ENCODE results near the gene FAM227B. TPM values are rescaled to one million over a fixed set of nuclear protein-coding genes. Genes with fewer than 3 reads are reported as not detected.
"Not testable (repeated sequence)": the region's sequence is repeated elsewhere in the genome, so short reads cannot be mapped to it uniquely, and the experiment has no call there.

Gene FAM227B
- total RNA-seq = 10 to 100 TPM in 5 of 7 donors, 1 to 10 TPM in 2; 7.0 to 21.8 (median 13.3) TPM
- polyA plus RNA-seq = 1 to 10 TPM; 8.2 to 8.7 TPM
- long read RNA-seq, donor 1, partial matches to known transcripts = 7 of 24 reads
- long read RNA-seq, donor 1, other reads (novel, unspliced or antisense) = 16 of 24 reads
- long read RNA-seq, donor 2, partial matches to known transcripts = 16 of 36 reads
- long read RNA-seq, donor 2, other reads (novel, unspliced or antisense) = 19 of 36 reads
- long read RNA-seq, donor 3, partial matches to known transcripts = 2 of 17 reads
- long read RNA-seq, donor 3, other reads (novel, unspliced or antisense) = 15 of 17 reads

- intact Hi-C loops (cut with DNase I) = loop anchor here in 2 of 4 donors (5.0 kb wide), 1 partner anchor 281 kb away; no protein-coding TSS in a partner anchor
- H3K9me3 ChIP-seq = peaks cover 0 to 3% of the 10 kb centered on the region in 2 donors
- peak; percentile 95 to 97 (median 97) for DNase-seq
Measured at GRCh38 chr15:49620658-49621368, at the start of gene FAM227B, which contains the start of gene DTWD1. FAM227B (minus strand) TSS chr15:49620818; CDS start chr15:49615171, 5,647 bp downstream. DTWD1 (plus strand) TSS chr15:49621048; CDS start chr15:49625168, 4,120 bp downstream.

GRCh38 chr15:49669288-49669687 is 48.7 kb upstream of the FAM227B start:
- no peak overlapping the region for H3K4me3 ChIP-seq
- no peak overlapping the region for H3K27ac ChIP-seq
- H3K27me3 ChIP-seq = no peaks in the 10 kb centered on the region
- no peaks in the 10 kb centered on the region for H3K4me1 ChIP-seq (ENCODE audit: insufficient read depth)
- DNase-seq = no peak
- TF ChIP-seq EP300 (IDR thresholded peaks at IDR 0.05) (no peak), POLR2A (IDR thresholded peaks at IDR 0.05) (no peak), CTCF (IDR thresholded peaks at IDR 0.05) (no peak)
- WGBS, 3 donors = 77 to 95% (median 84%) methylated on average over 1 of the region's 1 CpG
- H3K36me3 ChIP-seq = no peaks in the 10 kb centered on the region
- intact Hi-C loops (cut with DNase I) = no loop called here
- no peaks in the 10 kb centered on the region for H3K9me3 ChIP-seq

More at GRCh38 chr15:49620658-49621368, at the start of gene FAM227B, which contains the start of gene DTWD1:
- WGBS, 3 donors = 0 to 1% (median 1%) methylated on average over 41 to 59 of the region's 59 CpGs
- TF ChIP-seq POLR2A (IDR thresholded peaks at IDR 0.05) (peak; percentile 98), EP300 (IDR thresholded peaks at IDR 0.05) (peak; percentile 52), CTCF (IDR thresholded peaks at IDR 0.05) (peak in 1 of 3 donors; percentile 16)
- Histone ChIP-seq H3K36me3 (no peaks in the 10 kb centered on the region), H3K27me3 (no peaks in the 10 kb centered on the region), H3K4me1 (ENCODE audit: insufficient read depth) (peaks cover 6% of the 10 kb centered on the region), H3K4me3 (peak within 1 kb of the TSS; percentile 81), H3K27ac (peak within 1 kb of the TSS; percentile 57 to 77)

GRCh38 chr15:49666486-49666885 is 45.9 kb upstream of the FAM227B start:
- H3K27me3 ChIP-seq; H3K36me3 ChIP-seq; H3K4me1 ChIP-seq (ENCODE audit: insufficient read depth); DNase-seq; H3K27ac ChIP-seq; H3K9me3 ChIP-seq; H3K4me3 ChIP-seq; intact Hi-C loops (cut with DNase I): not testable (repeated sequence)
- 91 to 97% (median 96%) methylated on average over 3 of the region's 3 CpGs for WGBS, 3 donors

- no peak for TF ChIP-seq CTCF (IDR thresholded peaks at IDR 0.05)
- TF ChIP-seq EP300 (IDR thresholded peaks at IDR 0.05) = no peak
- TF ChIP-seq POLR2A (IDR thresholded peaks at IDR 0.05) = no peak
- intact Hi-C loops (cut with DNase I) = no loop called here
- H3K4me3 ChIP-seq = no peak overlapping the region
- H3K36me3 ChIP-seq = no peaks in the 10 kb centered on the region
- DNase-seq = no peak
- no peaks in the 10 kb centered on the region for H3K27me3 ChIP-seq
- no peaks in the 10 kb centered on the region for H3K9me3 ChIP-seq
- no peaks in the 10 kb centered on the region for H3K4me1 ChIP-seq (ENCODE audit: insufficient read depth)
- no peak overlapping the region for H3K27ac ChIP-seq
- WGBS, 3 donors = 42 to 76% (median 73%) methylated on average over 1 of the region's 1 CpG
Measured at GRCh38 chr15:49664716-49665115, 44.1 kb upstream of the FAM227B start.
